Activated CD4-positive, alpha-beta T cell treated with anti-CD3 and anti-CD28 coated beads, Interleukin-2, amount 50 U/mL, for 16 hours (primary cell): Measurements from ENCODE around the gene ARHGEF37.

Experiments
- DNase-seq: peaks from one replicate; pipeline ENCODE4 v3.0.0-alpha.2; 2020

ARHGEF37 gene

GRCh38 chr5:149679876-149680809, 98.8 kb downstream of the ARHGEF37 start:
- no peak for DNase-seq

- no peak for DNase-seq
These were observed 99.5 kb downstream of the ARHGEF37 start for GRCh38 chr5:149680810-149681221.

- no peak for DNase-seq
These were observed 100.0 kb downstream of the ARHGEF37 start for GRCh38 chr5:149681252-149681651.

- DNase-seq: no peak
These were observed 100.6 kb downstream of the ARHGEF37 start for GRCh38 chr5:149681922-149682321.

- no peak for DNase-seq
These were observed 101.3 kb downstream of the ARHGEF37 start for GRCh38 chr5:149682532-149683075.

- DNase-seq: no peak
These were observed 102.7 kb downstream of the ARHGEF37 start for GRCh38 chr5:149683964-149684363.

- DNase-seq: no peak
These were observed 103.1 kb downstream of the ARHGEF37 start for GRCh38 chr5:149684371-149684770.
